HepG2 (cell line): ENCODE data around the gene WFDC1. TPM values are rescaled to one million over a fixed set of nuclear protein-coding genes. Genes with fewer than 3 reads are reported as not detected.

Source experiments
- ATAC-seq: fragments of 200-7000 bp; cut with Tn5 transposase; 3 replicates; pipeline ENCODE4 v1.9.1; 2020; ENCODE audit warnings: mild to moderate bottlenecking, moderate library complexity
- BruUV-seq: library from RNA; stranded (reverse); fragments of 400-500 nt; replicated peaks from 2 replicates; lab custom pipeline; 2021; lab: Mats Ljungman, UMichigan
- CTCF ChIA-PET: fragments of 300-600 bp; formaldehyde crosslinking; extraction: SDS; loops from one replicate; lab custom pipeline; 2021; ENCODE audit warnings: low total read pairs, inconsistent platforms, low intra/inter-chr PET ratio; lab: Yijun Ruan, JAX
- POLR2A ChIA-PET: fragments of 350-600 bp; sonication (Branson Sonifier 250); formaldehyde crosslinking; loops from one replicate; lab custom pipeline; 2020; ENCODE audit warnings: antibody characterized with exemption, inconsistent platforms; lab: Yijun Ruan, JAX
- DNase-seq: peaks from one replicate; pipeline ENCODE4 v3.0.0-alpha.2; 2015; ENCODE audit warnings: low spot score
- FAIRE-seq: peaks from 3 replicates; lab custom pipeline; 2011; peaks lifted over from hg19 to GRCh38; lab: Jason Lieb, UNC
- H2AFZ ChIP-seq: one replicate; pipeline ENCODE4 v1.6.1; 2011; ENCODE audit warnings: low read length, inconsistent platforms
- H3K27ac ChIP-seq: fragments of 300-600 bp; 3 replicates; pipeline ENCODE4 v1.8.0; 2011; ENCODE audit warnings: mixed run types, mild to moderate bottlenecking, mixed read lengths, low read length, inconsistent platforms; ENCODE audit not compliant: insufficient read depth; ENCODE audit errors: extremely low read length
- H3K27me3 ChIP-seq, 2 experiments: fragments of 200-600 bp in 1 of 2; 2 replicates in 1 of 2; 3 replicates in 1 of 2; pipeline versions ENCODE4 v1.6.0 to v1.8.0; 2011; ENCODE audit warnings: low read length in 2 of 2, mild to moderate bottlenecking in 2 of 2, moderate library complexity in 2 of 2, inconsistent platforms in 1 of 2; ENCODE audit not compliant: insufficient read depth in 2 of 2, control insufficient read depth in 1 of 2
- H3K36me3 ChIP-seq, 2 experiments: fragments of 200-600 bp in 1 of 2; replicated peaks in 1 of 2; 2 replicates in 1 of 2; 3 replicates in 1 of 2; pipeline versions ENCODE4 v1.5.1 to v1.8.0; 2011; ENCODE audit warnings: low read length in 2 of 2, inconsistent platforms in 1 of 2; ENCODE audit not compliant: insufficient read depth in 2 of 2, control insufficient read depth in 1 of 2
- H3K4me1 ChIP-seq: 2 replicates; pipeline ENCODE4 v1.5.1; 2012; ENCODE audit warnings: low read length, inconsistent platforms; ENCODE audit not compliant: insufficient read depth
- H3K4me2 ChIP-seq: 2 replicates; pipeline ENCODE4 v1.6.0; 2011; ENCODE audit warnings: low read depth, low read length, inconsistent platforms
- H3K4me3 ChIP-seq, 3 experiments: fragments of 200-600 bp in 1 of 3; sonication (generic), shearing (Covaris generic) in 1 of 3; replicated peaks in 1 of 3; 2 replicates each; pipeline ENCODE4 v1.5.1; 2011 to 2016; ENCODE audit warnings: low read length in 3 of 3, inconsistent platforms in 2 of 3, low read depth in 2 of 3, mild to moderate bottlenecking in 2 of 3, control low read depth in 1 of 3, mixed read lengths in 1 of 3; ENCODE audit not compliant: insufficient read depth in 1 of 3
- H3K79me2 ChIP-seq: one replicate; pipeline ENCODE4 v1.6.1; 2011; ENCODE audit warnings: low read length, inconsistent platforms; ENCODE audit not compliant: insufficient read depth
- H3K9ac ChIP-seq: 2 replicates; pipeline ENCODE4 v1.6.0; 2011; ENCODE audit warnings: mild to moderate bottlenecking, low read depth, low read length, inconsistent platforms; ENCODE audit not compliant: insufficient read depth
- H3K9me3 ChIP-seq: 2 replicates; pipeline ENCODE4 v1.5.1; 2012; ENCODE audit warnings: mild to moderate bottlenecking, low read length
- H4K20me1 ChIP-seq: 2 replicates; pipeline ENCODE4 v1.6.0; 2011; ENCODE audit warnings: inconsistent platforms, mild to moderate bottlenecking, low read length, moderate library complexity; ENCODE audit not compliant: insufficient read depth
- EED ChIP-seq: sonication (generic); formaldehyde crosslinking; IDR thresholded peaks from 2 replicates; pipeline ENCODE4 v1.5.0; 2020; ENCODE audit warnings: mild to moderate bottlenecking, missing genetic modification reagents
- KAT2B ChIP-seq: fragments of 150-350 bp; IDR thresholded peaks from 2 replicates; pipeline ENCODE4 v1.6.1; 2014; ENCODE audit warnings: low read depth, low read length, borderline replicate concordance
- MAFF ChIP-seq: IDR thresholded peaks from 2 replicates; pipeline ENCODE4 v1.6.1; 2011; ENCODE audit warnings: low read depth, low read length, improper control_type of control experiment
- MIER2 ChIP-seq: IDR thresholded peaks from 2 replicates; pipeline ENCODE4 v1.6.1; 2016; ENCODE audit warnings: missing biosample characterization, missing genetic modification reagents
- PHF20 ChIP-seq: sonication (generic); formaldehyde crosslinking; IDR thresholded peaks from 2 replicates; pipeline ENCODE4 v1.5.0; 2020; ENCODE audit warnings: mild to moderate bottlenecking, missing genetic modification reagents
- PHF21A ChIP-seq: sonication (generic); formaldehyde crosslinking; IDR thresholded peaks from 2 replicates; pipeline ENCODE4 v1.5.0; 2020; ENCODE audit warnings: mild to moderate bottlenecking, missing genetic modification reagents
- PHF8 ChIP-seq: sonication (generic); formaldehyde crosslinking; IDR thresholded peaks from 2 replicates; pipeline ENCODE4 v1.5.0; 2020; ENCODE audit warnings: missing genetic modification reagents
- SNRNP70 ChIP-seq: fragments of 200-400 bp; formaldehyde crosslinking; IDR thresholded peaks from 2 replicates; pipeline ENCODE4 v1.6.1; 2017; ENCODE audit warnings: mild to moderate bottlenecking, low read depth, low read length, moderate library complexity
- TAF1 ChIP-seq: sonication (generic); formaldehyde crosslinking; IDR thresholded peaks from 2 replicates; pipeline ENCODE4 v1.4.0; 2020; ENCODE audit warnings: missing genetic modification reagents
- ZFYVE20 ChIP-seq: sonication (generic); formaldehyde crosslinking; IDR thresholded peaks from 2 replicates; pipeline ENCODE4 v1.8.0; 2023; ENCODE audit warnings: low read depth, mild to moderate bottlenecking, moderate library complexity, missing genetic modification reagents, borderline replicate concordance
- ZMYM4 ChIP-seq: sonication (generic); formaldehyde crosslinking; IDR thresholded peaks from 2 replicates; pipeline ENCODE4 v1.8.1; 2023; ENCODE audit warnings: mild to moderate bottlenecking, missing genetic modification reagents
- ZNF501 ChIP-seq: sonication (generic); formaldehyde crosslinking; IDR thresholded peaks from 2 replicates; pipeline ENCODE4 v1.5.1; 2020; ENCODE audit warnings: mild to moderate bottlenecking, moderate library complexity, missing genetic modification reagents
- ZNF75D ChIP-seq: sonication (generic); formaldehyde crosslinking; IDR thresholded peaks from 2 replicates; pipeline ENCODE4 v1.8.1; 2023; ENCODE audit warnings: missing genetic modification reagents, mild to moderate bottlenecking, borderline replicate concordance
- ZNF775 ChIP-seq: sonication (generic); formaldehyde crosslinking; IDR thresholded peaks from 2 replicates; pipeline ENCODE4 v1.4.0; 2020; ENCODE audit warnings: missing genetic modification reagents, mild to moderate bottlenecking, moderate library complexity, borderline replicate concordance
- WGBS: methylation state at CpG from one replicate; pipeline ENCODE4 v1.1.6; 2017; ENCODE audit warnings: low lambda C conversion rate; 5-methylcytosine and 5-hydroxymethylcytosine counted together
- in situ Hi-C: cut with HindIII; loops from 2 replicates; pipeline ENCODE4 v1.10.0; 2017; ENCODE audit warnings: low pct_unique_long_range_greater_than_20kb; ENCODE audit not compliant: extremely low pct_ligation_motif_present
- intact Hi-C: fragments of 100-400 bp; cut with micrococcal nuclease; formaldehyde crosslinking; loops from one replicate; pipeline ENCODE4 v1.10.0; 2022; ENCODE audit not compliant: unreplicated experiment
- polyA plus RNA-seq, 8 experiments: library from polyadenylated mRNA; depleted of rRNA in 3 of 8; stranded (reverse) in 7 of 8; unstranded in 1 of 8; fragments of >200 nt; fragmentation: Illumina TruSeq in 4 of 8; extraction: Trizol in 4 of 8; gene quantifications; 2 replicates each; pipeline versions ENCODE4 v1.2.1 to v1.2.3, GENCODE V29; 2011 to 2016; ENCODE audit warnings: low read depth in 4 of 8, missing spikeins in 1 of 8, mixed read lengths in 1 of 8; ENCODE audit not compliant: insufficient read depth in 1 of 8
- total RNA-seq, 5 experiments: library from RNA; depleted of rRNA; stranded (reverse); fragments of >200 nt; fragmentation: Illumina TruSeq; extraction: Trizol; gene quantifications; 2 replicates each; pipeline ENCODE4 v1.2.3, GENCODE V29; 2016; ENCODE audit warnings: low read depth in 1 of 5
- TF ChIP-seq, protein P1 (sequence below): IDR thresholded peaks from 2 replicates; pipeline ENCODE4 v1.6.1; 2016

Gene WFDC1
- total and polyA plus RNA-seq, 2 of the 13 experiments (the other 11 are each of a cell fraction or from before 2014, with no cell fraction given) = not detected

DNA sequence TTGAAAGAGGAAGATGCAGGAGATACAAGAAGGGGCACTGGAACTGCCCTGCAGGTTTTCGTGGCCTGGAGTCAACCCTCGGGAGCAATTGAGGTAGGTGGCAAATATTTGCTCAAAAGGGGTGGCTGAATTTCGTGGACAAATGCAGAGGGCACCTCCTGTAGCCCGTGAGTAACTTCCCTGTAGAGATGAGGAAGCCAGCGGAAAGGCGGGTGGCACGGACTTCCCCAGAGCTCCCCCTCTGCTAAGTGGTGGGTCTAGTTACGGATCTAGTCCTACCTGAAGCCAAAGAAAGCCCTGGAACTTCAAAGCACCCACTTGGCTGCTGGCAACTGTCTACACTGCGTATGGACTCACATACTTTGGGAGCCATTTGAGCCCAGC, 72.6 kb downstream of the WFDC1 start:
- no peak for DNase-seq
- ChIA-PET CTCF (no interaction called here), POLR2A (no interaction called here)
- no peaks in the 10 kb centered on the region for H3K36me3 ChIP-seq
- 7% methylated on average over 3 of the region's 9 CpGs for WGBS
- no peak overlapping the region for H3K4me2 ChIP-seq
- H3K9me3 ChIP-seq = no peaks in the 10 kb centered on the region
- no TSS peak for BruUV-seq
- TF ChIP-seq MIER2 (CRISPR knock-in tag) (no peak), SNRNP70 (no peak), PHF8 (CRISPR knock-in tag) (no peak), ZMYM4 (no peak), ZNF501 (no peak), ZFYVE20 (CRISPR knock-in tag) (no peak), KAT2B (no peak), EED (CRISPR knock-in tag) (no peak), TAF1 (no peak), MAFF (no peak), PHF20 (no peak), ZNF75D (CRISPR knock-in tag) (no peak), ZNF775 (CRISPR knock-in tag) (no peak), PHF21A (CRISPR knock-in tag) (no peak)
- TF ChIP-seq, protein P1, sequence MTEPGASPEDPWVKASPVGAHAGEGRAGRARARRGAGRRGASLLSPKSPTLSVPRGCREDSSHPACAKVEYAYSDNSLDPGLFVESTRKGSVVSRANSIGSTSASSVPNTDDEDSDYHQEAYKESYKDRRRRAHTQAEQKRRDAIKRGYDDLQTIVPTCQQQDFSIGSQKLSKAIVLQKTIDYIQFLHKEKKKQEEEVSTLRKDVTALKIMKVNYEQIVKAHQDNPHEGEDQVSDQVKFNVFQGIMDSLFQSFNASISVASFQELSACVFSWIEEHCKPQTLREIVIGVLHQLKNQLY (CRISPR knock-in tag) = no peak
- FAIRE-seq = no peak
- H3K27me3 ChIP-seq = peaks cover 0 to 43% of the 10 kb centered on the region in 2 experiments; a peak in 4 of 5 replicates
- no peaks in the 10 kb centered on the region for H3K79me2 ChIP-seq
- no peak for ATAC-seq
- no peak overlapping the region for H2AFZ ChIP-seq
- in situ Hi-C loops (no loop called here), intact Hi-C loops (no loop called here)
- H4K20me1 ChIP-seq = no peaks in the 10 kb centered on the region
- no peak overlapping the region for H3K4me3 ChIP-seq
- H3K9ac ChIP-seq = no peak overlapping the region
- peaks cover 17% of the 10 kb centered on the region for H3K4me1 ChIP-seq
- H3K27ac ChIP-seq = no peak overlapping the region
